Upper lobe of left lung (tissue), 4 donors: ENCODE measurements around the gene FHOD3.

Experiments
- EP300 ChIP-seq, 4 donors: sonication (generic); formaldehyde crosslinking; IDR thresholded peaks; one replicate each; pipeline ENCODE4 v1.5.1; 2017; ENCODE audit warnings: antibody characterized with exemption in 4 of 4, control low read depth in 2 of 4
- POLR2A ChIP-seq, 4 donors: fragments of 450-650 bp; IDR thresholded peaks; one replicate each; pipeline ENCODE4 v1.5.1; 2016 to 2017; ENCODE audit warnings: antibody characterized with exemption in 4 of 4, mild to moderate bottlenecking in 2 of 4
- TF ChIP-seq, protein P1 (sequence below), 6 experiments: fragments of 450-650 bp in 4 of 6; fragments of 200-600 bp in 2 of 6; sonication (generic) in 2 of 6; IDR thresholded peaks; one replicate each; pipeline ENCODE4 v1.5.1; 2016 to 2019; ENCODE audit warnings: antibody characterized with exemption in 6 of 6

DNA sequence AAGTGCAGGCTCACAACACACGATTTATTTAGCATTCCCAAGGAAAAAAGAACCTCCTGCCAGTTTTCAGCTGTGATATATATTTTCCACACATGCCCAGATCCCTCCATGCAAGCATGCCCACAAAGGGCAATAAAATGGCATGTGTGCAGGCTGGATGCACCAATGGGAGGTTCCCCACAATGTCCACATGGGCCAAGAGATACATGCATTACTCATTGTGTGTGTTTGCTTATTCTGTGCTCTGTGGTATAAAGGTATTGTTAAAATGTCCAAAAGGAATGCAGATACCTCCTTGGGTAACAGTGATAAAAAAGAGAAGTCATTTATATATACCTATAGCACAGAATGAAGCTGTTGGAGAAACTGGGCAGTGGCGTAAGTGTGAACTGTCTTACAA, 207.4 kb downstream of the FHOD3 start:
- TF ChIP-seq POLR2A (IDR thresholded peaks at IDR 0.05) (no peak), EP300 (IDR thresholded peaks at IDR 0.05) (no peak)
- TF ChIP-seq, protein P1, sequence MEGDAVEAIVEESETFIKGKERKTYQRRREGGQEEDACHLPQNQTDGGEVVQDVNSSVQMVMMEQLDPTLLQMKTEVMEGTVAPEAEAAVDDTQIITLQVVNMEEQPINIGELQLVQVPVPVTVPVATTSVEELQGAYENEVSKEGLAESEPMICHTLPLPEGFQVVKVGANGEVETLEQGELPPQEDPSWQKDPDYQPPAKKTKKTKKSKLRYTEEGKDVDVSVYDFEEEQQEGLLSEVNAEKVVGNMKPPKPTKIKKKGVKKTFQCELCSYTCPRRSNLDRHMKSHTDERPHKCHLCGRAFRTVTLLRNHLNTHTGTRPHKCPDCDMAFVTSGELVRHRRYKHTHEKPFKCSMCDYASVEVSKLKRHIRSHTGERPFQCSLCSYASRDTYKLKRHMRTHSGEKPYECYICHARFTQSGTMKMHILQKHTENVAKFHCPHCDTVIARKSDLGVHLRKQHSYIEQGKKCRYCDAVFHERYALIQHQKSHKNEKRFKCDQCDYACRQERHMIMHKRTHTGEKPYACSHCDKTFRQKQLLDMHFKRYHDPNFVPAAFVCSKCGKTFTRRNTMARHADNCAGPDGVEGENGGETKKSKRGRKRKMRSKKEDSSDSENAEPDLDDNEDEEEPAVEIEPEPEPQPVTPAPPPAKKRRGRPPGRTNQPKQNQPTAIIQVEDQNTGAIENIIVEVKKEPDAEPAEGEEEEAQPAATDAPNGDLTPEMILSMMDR (IDR thresholded peaks at IDR 0.05) = no peak
